ENCODE data around the gene SPATS2.
"Not testable (repeated sequence)": the region's sequence is repeated elsewhere in the genome, so short reads cannot be mapped to it uniquely, and the experiment has no call there.

SPATS2 gene

DNA sequence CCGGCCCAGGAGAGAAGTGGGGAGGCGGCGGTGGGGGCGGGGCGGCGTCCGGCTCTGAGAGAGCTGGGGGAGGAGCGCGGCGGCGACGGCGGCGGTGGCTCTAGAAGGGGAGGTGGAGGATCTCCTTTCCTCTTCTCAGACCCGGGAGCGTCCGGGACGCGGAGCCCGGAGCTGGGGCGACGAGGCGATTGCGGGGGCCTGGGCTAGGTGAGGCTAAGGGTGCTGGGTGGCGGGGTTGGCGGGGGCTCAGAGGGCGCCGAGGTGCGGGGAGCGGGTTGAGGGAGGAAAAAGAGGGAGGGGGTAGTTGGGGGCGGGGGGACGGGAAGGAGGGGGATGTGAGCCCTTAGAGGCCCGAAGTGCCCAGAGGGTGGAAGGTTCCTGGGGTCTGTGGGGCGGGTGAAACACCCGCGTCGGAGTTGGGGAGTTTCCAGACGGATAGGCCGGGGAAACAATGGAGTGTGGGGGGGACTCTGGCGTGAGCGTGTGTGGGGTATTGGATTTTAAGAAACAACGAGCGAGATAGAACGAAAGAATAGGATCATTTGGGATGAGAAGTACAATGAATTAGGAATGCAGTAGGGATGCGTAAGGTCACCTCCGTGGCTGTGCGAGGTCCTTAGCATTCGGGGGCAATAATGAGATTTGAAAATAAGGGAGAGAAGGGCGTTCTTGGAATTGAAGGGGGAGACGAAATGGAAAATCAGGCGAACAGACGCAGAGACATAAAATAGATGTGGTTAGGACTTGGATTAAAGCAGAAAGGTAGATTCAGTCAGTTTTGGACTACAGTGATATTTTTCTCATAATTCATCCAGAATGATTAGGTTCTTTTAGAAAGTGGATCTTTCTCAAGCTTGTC lies at the start of gene SPATS2:
SPATS2 (plus strand) TSS at position 82 of the 859 bp plus-strand sequence. CDS start 93,551 bp downstream, outside the sequence.
- Histone ChIP-seq H3K27ac (peak within 1 kb of the TSS; percentile 96), H3K36me3 (peaks cover 10% of the 10 kb centered on the region), H3K4me3 (ENCODE audit: low read depth, low read length) (peak within 1 kb of the TSS; percentile 85), H3K9me3 (ENCODE audit: severe bottlenecking) (no peaks in the 10 kb centered on the region), H3K27me3 (ENCODE audit: insufficient read depth, low read depth, severe bottlenecking) (no peaks in the 10 kb centered on the region)
- TF ChIP-seq, protein P1, sequence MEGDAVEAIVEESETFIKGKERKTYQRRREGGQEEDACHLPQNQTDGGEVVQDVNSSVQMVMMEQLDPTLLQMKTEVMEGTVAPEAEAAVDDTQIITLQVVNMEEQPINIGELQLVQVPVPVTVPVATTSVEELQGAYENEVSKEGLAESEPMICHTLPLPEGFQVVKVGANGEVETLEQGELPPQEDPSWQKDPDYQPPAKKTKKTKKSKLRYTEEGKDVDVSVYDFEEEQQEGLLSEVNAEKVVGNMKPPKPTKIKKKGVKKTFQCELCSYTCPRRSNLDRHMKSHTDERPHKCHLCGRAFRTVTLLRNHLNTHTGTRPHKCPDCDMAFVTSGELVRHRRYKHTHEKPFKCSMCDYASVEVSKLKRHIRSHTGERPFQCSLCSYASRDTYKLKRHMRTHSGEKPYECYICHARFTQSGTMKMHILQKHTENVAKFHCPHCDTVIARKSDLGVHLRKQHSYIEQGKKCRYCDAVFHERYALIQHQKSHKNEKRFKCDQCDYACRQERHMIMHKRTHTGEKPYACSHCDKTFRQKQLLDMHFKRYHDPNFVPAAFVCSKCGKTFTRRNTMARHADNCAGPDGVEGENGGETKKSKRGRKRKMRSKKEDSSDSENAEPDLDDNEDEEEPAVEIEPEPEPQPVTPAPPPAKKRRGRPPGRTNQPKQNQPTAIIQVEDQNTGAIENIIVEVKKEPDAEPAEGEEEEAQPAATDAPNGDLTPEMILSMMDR (IDR thresholded peaks at IDR 0.05; ENCODE audit: low read depth, low read length) = no peak
- peak; percentile 99 for DNase-seq

- not testable (repeated sequence) for H3K27me3 ChIP-seq (ENCODE audit: insufficient read depth, low read depth, severe bottlenecking); H3K36me3 ChIP-seq; DNase-seq; H3K27ac ChIP-seq; H3K9me3 ChIP-seq (ENCODE audit: severe bottlenecking); H3K4me3 ChIP-seq (ENCODE audit: low read depth, low read length)
Measured at GRCh38 chr12:49320411-49321103, 46.7 kb upstream of the SPATS2 start.

DNA sequence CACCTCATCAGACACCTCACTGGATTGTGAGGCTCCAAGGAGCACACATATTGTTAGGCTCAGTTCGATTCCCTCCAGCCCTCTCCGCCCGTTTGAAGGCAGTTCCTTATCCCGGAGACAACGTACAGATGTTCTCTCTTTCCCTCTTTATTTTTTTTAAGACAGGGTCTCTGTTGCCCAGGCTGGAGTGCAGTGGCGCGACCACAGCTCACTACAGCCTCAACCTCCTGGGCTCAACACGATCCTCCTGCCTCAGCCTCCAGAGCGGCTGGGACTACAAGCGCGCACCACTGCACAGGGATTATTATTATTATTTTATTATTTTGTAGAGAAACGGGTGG lies 44.9 kb upstream of the SPATS2 start:
- Histone ChIP-seq H3K4me3 (ENCODE audit: low read depth, low read length) (peak overlapping the region; percentile 85), H3K27ac (peak overlapping the region; percentile 85), H3K36me3 (peaks cover 27% of the 10 kb centered on the region), H3K27me3 (ENCODE audit: insufficient read depth, low read depth, severe bottlenecking) (no peaks in the 10 kb centered on the region), H3K9me3 (ENCODE audit: severe bottlenecking) (no peaks in the 10 kb centered on the region)
- TF ChIP-seq, protein P1 (IDR thresholded peaks at IDR 0.05; ENCODE audit: low read depth, low read length) = no peak
- DNase-seq = no peak

- Histone ChIP-seq H3K36me3 (peaks cover 33% of the 10 kb centered on the region), H3K4me3 (ENCODE audit: low read depth, low read length) (peak within 1 kb of the TSS; percentile 85), H3K27me3 (ENCODE audit: insufficient read depth, low read depth, severe bottlenecking) (no peaks in the 10 kb centered on the region), H3K27ac (peak within 1 kb of the TSS; percentile 88), H3K9me3 (ENCODE audit: severe bottlenecking) (no peaks in the 10 kb centered on the region)
- TF ChIP-seq, protein P1 (IDR thresholded peaks at IDR 0.05; ENCODE audit: low read depth, low read length) = no peak
- DNase-seq = peak; percentile 98
Measured at GRCh38 chr12:49322708-49323523, 44.3 kb upstream of the SPATS2 start, which contains the start of gene TROAP. TROAP (plus strand) TSS chr12:49323255; CDS start chr12:49323609, 354 bp downstream.

DNA sequence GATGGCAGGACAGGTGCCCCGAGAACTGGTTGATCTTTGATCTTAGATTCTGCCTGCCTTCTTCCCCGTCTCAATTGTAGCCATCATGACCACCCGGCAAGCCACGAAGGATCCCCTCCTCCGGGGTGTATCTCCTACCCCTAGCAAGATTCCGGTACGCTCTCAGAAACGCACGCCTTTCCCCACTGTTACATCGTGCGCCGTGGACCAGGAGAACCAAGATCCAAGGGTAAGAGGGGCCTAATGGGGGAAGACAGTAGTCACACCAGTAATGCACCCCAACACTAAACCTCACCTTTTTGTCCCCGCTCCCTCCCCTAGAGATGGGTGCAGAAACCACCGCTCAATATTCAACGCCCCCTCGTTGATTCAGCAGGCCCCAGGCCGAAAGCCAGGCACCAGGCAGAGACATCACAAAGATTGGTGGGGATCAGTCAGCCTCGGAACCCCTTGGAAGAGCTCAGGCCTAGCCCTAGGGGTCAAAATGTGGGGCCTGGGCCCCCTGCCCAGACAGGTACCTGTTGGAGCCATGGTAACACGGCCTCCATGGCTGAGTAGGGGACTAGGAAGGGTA lies 43.7 kb upstream of the SPATS2 start:
- peak overlapping the region; percentile 88 for H3K27ac ChIP-seq
- H3K27me3 ChIP-seq (ENCODE audit: insufficient read depth, low read depth, severe bottlenecking) = no peaks in the 10 kb centered on the region
- no peak for DNase-seq
- H3K4me3 ChIP-seq (ENCODE audit: low read depth, low read length) = peak overlapping the region; percentile 85
- peaks cover 33% of the 10 kb centered on the region for H3K36me3 ChIP-seq
- TF ChIP-seq, protein P1 (IDR thresholded peaks at IDR 0.05; ENCODE audit: low read depth, low read length) = no peak
- no peaks in the 10 kb centered on the region for H3K9me3 ChIP-seq (ENCODE audit: severe bottlenecking)
